NCI-H748 treated with DMSO at 0.1 percent for 48 hours (cell line): ENCODE data around the gene DDX1.

Experiments
- DNase-seq: peaks from one replicate; lab custom pipeline; 2025; lab: John Stamatoyannopoulos, UW

The DDX1 gene

DNA sequence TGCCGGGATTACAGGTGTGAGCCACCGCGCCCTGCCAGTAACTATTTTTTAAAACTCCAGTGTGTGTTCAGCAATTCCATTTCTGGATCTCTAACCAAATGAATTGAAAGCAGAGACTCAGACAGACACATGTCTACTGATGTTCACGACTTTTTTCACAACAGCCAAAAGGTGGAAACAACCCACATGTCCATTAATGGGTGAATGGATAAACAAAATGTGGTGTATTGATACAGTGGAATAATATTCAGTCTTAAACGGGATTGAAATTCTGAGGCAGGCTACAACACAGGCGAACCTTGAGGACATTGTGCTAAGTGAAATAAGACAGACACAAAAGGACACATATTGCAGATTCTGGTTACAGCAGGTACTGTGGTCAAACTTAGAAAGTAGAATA lies 55.0 kb downstream of the DDX1 start:
- no peak for DNase-seq

DNA sequence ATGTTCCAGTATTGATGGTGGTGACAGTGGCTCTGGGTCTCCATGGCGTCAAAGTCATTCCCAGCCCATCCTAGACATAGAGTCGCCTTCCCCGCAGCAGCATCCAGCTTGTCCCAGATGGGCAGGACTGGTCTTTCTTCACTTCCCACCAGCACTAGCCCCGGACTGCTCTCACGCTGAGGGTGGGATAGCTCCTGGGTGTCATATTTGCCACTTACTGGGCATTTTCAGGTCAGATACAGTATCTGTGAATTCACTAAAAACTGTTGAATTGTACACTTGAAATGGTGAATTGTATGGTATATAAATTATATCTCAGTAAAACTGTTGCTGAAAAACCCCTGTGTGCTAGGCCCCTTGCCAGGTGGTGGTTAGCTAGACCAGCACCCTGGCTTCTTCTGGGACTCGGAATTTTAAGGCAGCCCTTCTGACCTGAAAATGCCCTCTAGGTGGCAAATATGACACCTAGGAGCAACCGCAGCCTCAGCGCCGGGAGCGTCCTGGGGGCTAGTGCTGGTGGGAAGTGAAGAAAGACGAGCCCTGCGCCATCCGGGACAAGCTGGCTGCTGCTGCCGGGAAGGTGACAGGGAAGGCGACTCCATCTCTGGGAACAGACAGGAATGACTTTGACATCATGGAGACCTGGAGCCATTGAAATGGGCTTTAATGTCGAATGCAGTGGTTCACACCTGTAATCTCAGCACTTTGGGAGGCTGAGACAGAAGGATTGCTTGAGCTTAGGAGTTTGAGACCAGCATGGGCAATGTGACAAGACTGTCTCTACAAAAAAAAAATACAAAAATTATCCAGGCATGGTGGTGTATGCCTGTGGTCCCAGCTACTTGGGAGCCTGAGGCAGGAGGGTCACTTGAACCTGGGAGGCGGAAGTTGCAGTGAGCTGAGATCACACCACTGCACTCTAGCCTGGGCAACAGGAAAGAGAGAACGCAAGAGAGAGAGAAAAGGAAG lies 56.2 kb downstream of the DDX1 start:
- DNase-seq = no peak

DNA sequence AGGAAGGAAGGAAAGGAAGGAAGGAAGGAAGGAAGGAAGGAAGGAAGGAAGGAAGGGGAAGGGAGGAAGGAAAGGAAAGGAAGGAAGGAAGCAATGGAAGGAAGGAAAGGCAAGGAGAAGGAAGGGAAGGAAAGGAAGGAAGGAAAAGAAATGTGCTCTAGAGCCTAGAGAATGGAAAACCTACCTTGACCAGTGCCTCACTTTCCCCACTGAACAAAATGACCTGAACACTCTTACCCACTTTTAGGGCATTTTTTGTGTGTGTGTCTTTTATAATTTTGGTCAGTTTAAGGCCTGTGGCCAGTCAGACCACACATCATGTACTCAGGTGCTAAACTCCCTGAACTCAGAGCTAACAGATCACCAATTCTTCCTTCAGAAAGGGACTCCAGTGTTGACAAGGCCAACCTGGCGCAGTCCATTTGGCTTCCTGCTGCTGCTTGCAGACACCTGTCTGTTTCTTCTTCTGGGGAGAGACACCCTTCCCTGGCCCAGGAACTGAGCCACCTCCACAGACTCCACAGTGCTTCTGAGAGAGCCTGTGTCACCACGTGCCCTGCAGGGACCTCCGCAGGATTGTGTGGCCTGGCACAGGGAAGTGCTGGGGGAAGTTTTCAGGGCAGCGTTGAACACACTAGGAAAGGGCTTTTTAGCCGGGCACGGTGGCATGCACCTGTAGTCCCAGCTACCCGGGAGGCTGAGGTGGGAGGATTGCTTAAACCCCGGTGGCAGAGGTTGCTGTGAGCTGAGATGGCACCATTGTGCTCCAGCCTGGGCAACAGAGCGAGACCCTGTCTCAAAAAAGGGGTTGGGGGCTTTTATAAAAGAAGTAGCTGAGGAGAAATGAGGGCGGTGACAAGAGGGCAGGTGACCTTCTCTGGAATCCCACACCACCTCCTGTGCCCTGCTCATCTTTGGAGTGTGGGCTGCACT lies 57.2 kb downstream of the DDX1 start:
- no peak for DNase-seq

DNA sequence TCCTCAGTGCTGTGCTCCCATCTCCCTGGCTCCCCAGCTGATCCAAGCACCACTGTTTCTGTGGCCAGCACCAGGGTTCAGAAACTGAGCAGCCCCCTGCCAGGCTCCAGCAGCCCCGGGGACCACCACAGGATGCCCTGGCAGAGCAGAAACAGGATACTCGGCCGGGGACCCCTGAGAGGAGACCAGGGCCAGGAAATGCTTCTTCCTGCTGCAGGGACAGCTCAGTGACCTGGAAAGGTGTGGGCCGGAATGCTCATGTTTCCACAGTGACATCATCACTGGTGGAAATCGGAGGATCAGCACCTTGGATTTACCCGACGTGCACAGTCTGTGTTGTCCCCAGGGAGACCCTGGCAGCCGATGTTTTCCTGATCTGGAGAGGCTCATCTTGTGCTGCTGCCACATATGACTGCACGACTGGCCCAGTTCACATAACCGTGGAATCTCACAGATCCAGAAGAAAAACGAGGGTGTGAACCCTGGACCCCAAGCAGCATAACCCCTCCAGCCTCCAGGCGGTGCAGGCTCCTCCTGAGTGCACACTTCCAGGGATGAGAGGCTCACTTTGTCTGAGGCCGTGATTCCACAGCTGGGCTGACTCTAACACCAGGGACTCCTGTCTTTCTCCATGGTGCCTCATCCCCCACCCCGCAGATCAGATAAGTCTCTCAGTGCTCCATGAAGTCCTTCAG lies 58.0 kb downstream of the DDX1 start:
- DNase-seq = no peak

DNA sequence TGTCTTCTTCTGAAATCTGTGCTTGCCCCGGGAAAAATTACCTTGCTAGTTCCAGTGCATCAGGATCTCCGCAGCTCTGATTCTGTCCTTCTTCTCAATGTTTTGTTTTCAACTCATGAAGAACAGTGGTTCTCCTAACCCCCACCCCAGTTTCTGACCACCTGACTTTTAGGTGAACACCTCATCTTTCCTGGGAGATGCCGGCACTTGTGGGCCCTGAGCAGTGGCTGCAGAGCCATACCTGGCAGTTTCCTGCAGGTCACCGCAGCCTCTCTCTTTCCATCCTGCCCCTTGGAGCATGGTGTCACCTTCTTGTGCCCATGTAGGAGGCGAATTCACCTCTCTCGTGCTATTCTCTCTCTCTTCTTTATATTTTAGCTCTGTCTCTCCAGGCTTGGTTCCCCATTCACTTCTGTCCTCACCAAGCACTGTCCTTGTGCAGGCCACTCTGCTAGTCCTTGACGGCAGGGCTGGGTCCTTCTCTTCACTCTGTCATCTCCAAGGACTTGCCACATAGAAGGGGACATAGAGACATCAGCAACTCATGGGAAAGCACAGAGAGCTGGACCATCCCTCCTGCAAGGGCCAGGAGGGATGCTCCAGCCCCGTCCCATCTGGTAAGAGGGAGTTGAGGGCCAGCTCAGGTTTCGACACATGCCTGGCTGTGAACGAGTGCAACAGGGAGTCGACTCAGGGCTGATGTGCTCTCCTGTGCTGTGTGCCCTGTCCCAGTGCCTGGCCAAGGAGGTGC lies 59.1 kb downstream of the DDX1 start:
- no peak for DNase-seq

DNA sequence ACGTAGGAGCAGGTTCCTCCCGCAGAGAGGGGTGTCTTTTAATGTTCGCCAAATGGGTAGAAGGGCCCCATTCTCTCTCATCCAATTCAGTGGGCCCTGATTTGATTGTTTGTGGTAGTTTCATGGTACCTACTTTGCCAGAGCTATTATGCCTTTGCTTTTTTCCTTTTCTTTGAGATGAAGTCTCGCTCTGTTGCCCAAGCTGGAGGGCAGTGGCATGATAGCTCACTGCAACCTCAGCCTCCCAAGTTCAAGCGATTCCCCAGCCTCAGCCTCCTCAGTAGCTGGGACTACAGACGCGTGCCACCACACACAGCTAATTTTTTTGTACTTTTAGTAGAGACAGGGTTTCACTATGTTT lies 59.7 kb downstream of the DDX1 start:
- DNase-seq = no peak

DNA sequence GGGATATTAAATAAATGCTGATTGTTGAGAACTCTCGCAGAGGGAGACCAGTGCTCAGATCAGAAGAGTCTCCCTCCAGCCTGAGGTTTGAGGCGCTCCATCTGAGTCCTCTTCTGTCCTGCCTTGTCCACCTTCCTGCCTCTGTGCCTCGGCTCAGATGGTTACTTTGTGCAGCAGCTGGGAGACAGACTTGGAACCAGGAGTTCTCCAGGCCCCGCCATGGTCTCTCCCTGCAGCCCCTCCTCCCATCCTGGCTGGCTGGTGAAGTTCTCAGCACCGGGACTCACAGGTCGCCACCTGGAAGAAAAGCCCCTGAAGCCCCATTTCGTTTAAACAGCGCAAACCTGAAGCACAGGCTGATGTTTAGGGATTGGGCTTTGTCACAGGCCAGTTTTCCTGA lies 60.6 kb downstream of the DDX1 start:
- no peak for DNase-seq

DNA sequence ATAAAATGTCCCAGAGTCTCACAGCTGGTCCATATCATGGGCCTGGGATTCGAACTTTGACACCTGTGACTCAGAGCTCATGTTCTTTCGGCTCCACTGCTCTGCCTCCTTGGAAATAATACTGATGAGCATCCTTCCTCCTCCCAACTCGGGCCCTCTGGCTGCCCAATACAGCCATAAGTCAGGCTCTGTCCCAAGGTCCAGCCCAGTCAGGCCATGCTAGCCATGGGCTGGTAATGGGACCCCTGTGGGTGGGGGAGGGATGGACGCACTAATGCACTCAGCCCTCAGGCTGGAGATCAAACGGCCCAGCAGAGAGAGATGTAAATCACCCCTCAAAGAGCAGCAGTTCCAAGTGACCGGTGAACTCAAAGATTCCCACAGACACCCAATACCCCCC lies 61.1 kb downstream of the DDX1 start:
- no peak for DNase-seq

DNA sequence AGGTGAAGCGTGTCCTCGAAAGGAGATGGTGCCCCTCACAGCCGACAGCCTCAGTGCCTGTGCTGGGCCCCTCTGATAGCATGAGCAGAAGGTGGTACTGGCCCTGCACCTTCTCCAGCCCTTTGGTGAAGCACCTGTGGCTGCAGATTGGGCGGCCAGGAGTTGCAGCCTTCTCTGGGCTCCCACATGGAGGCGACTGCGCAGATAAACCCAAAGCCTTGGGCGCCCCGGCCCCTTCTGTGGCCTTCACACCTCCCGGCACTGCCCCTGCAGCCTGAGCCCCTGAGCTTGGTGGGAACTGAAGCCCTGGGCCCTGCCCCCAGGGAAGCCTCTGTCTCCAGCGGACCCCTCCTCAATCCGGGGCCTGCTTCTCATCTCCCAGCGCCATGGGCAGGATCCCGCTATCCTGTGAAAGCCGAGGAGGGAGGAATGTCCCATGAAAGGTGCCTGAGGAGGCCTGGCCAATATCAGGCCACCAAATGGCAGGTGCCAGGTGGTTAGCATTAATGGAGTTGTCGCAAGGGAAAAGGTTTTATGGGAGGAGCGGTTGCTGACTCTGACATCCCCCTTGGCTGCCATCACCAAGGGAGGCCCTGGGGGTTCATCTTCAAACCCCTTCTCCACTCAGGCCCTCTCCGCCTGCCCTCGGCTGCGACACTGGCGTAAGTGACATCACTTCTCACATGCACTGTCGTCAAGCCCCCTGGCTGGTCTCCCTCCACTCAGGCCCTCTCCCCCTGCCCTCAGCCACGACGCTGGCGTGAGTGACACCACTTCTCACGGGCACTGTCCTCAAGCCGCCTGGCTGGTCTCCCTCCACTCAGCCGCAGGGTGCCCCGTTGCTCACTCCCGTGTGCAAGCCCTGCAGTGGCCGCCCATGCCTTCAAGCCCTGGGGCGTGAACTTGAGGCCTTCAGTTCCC lies 62.4 kb downstream of the DDX1 start:
- DNase-seq = no peak

DNA sequence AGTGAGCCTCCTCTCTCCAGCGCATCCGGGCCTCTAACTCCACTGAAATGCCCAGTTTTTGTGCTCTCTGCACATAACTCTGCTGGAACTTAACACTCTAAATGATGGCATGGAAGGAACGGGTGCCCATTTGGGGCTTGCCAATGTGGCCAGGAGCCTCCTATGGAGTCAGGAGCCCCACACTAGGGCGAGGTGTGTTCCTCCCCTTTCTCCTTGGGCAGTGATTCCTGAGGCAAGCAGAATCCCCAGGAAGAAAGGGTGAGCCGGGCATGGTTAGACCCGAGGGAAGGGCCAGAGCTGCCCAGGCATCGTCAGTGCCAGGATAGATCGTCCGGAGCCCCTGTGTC lies 63.0 kb downstream of the DDX1 start:
- no peak for DNase-seq

DNA sequence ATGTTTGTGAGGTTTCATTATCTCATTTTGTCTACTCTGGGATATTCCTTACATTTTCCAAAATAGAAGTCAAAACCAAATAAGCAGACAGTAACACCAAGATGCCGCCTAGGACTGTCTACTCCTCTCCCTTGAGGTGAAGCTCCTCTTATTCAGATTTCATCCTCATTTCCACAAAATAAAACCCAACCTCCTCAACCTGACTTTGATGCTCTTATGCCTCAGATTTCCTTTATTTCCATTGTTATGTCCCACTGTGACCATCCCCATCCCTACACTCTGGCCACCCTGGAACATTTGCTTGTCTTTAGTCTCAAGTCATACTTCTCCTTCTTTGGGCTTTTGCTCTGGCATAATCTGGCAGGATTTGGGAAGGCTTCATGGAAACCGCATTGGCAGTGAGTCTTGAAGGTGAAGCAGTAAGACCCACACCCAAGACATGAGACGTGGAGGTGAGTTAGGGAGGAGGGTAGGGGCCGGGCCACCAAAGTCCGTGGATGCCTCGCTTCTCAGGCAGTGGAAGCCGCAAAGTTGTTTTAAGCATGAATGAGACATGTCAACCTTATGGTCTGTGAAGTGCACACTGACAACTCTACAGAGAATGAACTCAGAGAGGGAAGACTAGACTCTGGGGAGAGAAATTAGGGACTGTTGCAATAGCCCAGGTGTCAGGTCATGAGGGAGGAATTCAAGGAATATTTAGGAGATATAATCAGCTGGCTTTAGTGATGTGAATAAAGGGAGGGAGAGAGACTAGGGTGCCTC lies 63.6 kb downstream of the DDX1 start:
- DNase-seq = no peak

DNA sequence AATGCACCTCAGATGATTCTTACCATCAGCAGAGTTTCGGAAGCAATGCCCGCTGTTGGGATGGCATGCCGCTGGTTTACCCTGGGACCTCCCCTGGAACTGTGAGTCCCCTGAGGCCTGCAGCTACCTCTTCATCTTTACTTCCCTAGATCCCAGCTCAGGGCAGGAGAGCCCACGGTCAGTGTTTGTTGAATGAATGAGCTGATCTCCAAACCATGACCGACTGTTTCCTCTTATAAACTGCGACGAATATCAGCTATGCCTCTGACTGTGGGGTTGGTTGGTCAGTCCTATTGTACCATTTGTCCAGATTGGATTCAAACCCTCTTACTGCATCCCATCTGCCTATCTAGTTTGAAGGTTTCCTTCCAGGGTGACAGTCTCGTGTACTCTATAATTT lies 64.4 kb downstream of the DDX1 start:
- DNase-seq = no peak

DNA sequence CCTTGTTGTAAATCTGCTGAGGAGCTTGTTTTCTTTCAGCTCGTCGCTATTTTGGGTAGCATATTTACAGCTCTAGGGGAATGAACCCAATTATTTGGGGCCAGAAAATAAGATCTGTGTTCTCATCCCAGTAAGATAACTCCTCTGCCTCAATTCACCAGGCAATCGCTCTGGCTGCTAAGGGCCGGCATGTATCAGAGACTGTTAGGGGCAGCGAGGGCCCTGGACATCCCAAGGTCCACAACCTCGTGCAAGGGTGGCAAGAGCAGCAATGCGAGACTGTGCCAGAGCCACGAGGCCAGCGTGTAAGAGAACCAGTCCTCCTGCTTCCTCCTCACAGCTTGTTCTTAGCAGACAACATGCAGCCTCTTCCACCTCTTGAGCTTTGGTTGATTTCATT lies 66.1 kb downstream of the DDX1 start:
- no peak for DNase-seq

DNA sequence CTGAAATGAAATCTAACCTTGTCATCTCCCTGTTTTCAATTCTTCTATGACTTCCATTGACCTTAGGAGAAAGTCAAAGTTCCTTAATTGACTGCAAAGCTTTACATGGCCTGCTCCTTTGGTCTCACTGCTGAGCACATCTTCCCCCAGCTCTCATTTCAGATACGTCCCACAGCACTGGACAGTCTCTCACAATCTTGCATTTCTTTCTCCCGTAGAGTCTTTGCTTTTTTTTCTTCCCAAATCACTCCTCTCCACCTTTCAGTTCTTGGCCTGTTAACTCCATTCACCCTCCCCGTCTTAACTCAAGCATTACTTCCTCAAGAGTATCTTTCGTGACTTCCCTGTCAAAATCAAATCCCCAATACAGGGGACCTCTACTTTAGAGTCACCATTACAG lies 67.2 kb downstream of the DDX1 start:
- DNase-seq = no peak

DNA sequence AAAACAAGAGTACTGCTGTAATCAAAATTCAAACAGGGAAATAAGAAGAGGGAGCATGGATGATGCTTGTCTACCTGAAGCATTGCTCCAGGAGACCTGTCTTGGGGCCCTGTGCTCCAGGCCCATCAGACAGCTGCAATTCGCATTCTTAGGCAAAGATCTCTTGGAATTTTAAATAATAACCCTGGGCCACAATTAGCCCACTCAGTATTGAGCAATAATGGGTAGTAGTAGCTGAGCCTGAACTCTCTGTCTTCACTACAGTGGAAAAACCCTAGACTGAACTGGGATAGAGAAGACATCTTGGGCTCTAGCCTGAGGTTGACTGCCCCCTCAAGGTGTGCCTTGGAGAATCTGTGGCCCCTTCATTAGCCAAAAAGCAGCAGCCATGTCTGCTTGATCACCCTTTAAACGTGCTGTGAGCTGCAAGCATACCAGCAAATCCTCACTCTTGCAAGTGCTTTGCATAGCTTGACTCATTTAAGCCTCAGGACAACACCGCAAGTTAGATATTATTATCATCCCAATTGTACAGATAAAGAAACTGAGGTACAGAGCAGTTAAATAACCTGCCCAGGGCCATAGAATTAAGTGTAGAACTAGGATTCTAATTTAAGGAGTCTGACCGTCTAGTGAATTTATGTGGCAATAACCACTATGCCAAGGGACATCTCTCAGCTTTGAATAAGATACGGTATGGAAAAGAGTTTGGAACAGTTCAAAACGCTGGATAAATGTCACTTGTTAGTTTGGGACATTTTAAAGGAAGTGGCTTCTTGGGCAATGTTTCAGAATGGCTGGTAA lies 69.0 kb downstream of the DDX1 start:
- DNase-seq = no peak

DNA sequence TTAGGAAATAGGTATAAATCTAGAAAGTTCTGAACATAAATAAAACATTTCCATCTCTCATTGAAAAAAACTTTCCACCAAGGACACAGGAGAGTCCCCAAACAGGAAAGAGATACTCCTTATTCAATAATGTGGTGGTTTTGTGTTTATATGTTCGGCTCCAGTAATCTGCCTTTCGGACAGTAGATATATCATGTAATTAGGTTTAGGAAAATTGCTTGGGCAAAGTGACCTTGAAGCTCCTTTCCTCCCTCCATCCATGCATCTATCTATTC lies 69.6 kb downstream of the DDX1 start:
- DNase-seq = no peak

DNA sequence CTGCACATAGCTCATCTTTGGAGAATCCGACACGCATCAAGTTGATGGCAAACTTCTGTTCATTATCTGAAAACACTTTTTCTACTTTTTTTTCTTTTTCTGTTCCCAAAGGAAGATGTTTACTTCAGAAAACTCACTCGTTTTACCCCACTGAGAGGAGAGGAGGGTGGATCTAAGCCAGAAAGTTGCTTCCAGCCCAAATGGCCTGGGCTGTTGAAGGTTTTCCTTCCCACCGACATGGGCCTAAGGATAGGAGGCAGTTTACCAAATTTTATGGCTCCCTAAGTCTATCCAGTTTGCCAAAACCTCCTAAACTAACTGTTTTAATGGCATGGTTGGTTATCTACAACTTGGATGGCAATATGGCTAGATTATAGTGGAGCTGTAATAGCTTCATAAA lies 70.4 kb downstream of the DDX1 start:
- no peak for DNase-seq

DNA sequence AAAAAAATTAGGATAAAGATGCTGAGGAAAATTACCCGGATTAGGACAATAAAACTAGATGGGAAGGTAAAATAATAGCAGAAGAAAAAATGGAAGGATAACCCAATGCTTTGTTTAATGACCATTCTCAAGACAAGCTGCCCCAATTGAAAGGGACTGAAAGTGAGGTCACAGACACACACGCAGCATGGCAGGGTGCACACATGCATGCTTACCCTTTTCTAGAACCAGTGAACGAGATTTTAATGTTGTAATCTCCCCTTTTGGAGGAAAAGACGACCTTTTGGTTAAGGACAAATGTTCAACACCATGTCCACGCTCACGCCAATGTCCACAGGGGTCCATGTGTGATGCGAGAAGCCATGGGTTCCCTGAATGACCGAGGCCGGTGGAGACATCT lies 70.9 kb downstream of the DDX1 start:
- no peak for DNase-seq

DNA sequence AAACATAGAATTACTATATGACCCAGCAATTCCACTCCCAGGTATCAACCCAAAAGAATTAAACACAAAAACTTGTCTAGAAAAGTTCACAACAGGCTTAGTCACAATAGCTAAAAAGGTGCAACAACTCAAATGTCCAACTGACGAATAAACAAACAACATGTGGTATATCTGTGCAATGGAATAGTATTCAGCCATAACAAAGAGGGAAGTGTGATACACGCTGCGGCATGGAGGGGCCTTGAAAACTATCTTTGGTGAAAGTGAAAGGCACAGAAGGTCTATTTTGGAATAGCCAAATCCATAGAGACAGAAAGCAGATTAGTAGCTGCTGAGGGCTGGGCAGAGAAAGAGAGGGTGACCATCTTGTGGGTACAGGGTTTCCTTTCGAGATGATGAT lies 72.1 kb downstream of the DDX1 start:
- no peak for DNase-seq
